IMR-90 (cell line): Measurements from ENCODE around the gene ISCU. TPM values are rescaled to one million over a fixed set of nuclear protein-coding genes. Genes with fewer than 3 reads are reported as not detected.

Experiments
- ATAC-seq: fragments of 200-7000 bp; cut with Tn5 transposase; 2 replicates; pipeline ENCODE4 v1.9.1; 2020; ENCODE audit warnings: low read depth, mild to moderate bottlenecking, moderate library complexity
- BruUV-seq: library from RNA; stranded (reverse); fragments of 400-500 nt; replicated peaks from 2 replicates; lab custom pipeline; 2021; lab: Mats Ljungman, UMichigan
- CTCF ChIA-PET: fragments of 300-600 bp; formaldehyde crosslinking; extraction: SDS; loops from one replicate; lab custom pipeline; 2021; ENCODE audit warnings: antibody characterized with exemption; lab: Yijun Ruan, JAX
- POLR2A ChIA-PET: fragments of 300-600 bp; sonication (Branson Sonifier 250); formaldehyde crosslinking; loops from one replicate; lab custom pipeline; 2022; ENCODE audit warnings: antibody characterized with exemption; ENCODE audit not compliant: unreplicated experiment; lab: Charles Lee
- DNase-seq: peaks from one replicate; pipeline ENCODE4 v3.0.0; 2013
- H2AFZ ChIP-seq: replicated peaks from 2 replicates; pipeline ENCODE3; 2013; ENCODE audit warnings: low read length, mild to moderate bottlenecking; ENCODE audit not compliant: poor library complexity
- H2AK5ac ChIP-seq: 2 replicates; pipeline ENCODE4 v1.6.1; 2013; ENCODE audit warnings: low read depth, low read length, inconsistent platforms
- H2AK9ac ChIP-seq: replicated peaks from 2 replicates; pipeline ENCODE3; 2013; ENCODE audit warnings: mild to moderate bottlenecking, low read depth, low read length, moderate library complexity; ENCODE audit not compliant: poor library complexity
- H2BK120ac ChIP-seq: 2 replicates; pipeline ENCODE4 v1.6.1; 2013; ENCODE audit warnings: low read depth, low read length, inconsistent platforms
- H2BK15ac ChIP-seq: 3 replicates; pipeline ENCODE4 v1.6.1; 2013; ENCODE audit warnings: low read depth, low read length, inconsistent platforms
- H2BK20ac ChIP-seq: 2 replicates; pipeline ENCODE4 v1.6.1; 2013; ENCODE audit warnings: low read depth, mild to moderate bottlenecking, inconsistent platforms, low read length, moderate library complexity
- H2BK5ac ChIP-seq: 2 replicates; pipeline ENCODE4 v1.6.1; 2013; ENCODE audit warnings: mild to moderate bottlenecking, low read depth, low read length, inconsistent platforms; ENCODE audit not compliant: poor library complexity, severe bottlenecking
- H3K14ac ChIP-seq: replicated peaks from 2 replicates; pipeline ENCODE4 v1.6.1; 2013; ENCODE audit warnings: low read depth, low read length, inconsistent platforms
- H3K18ac ChIP-seq: 2 replicates; pipeline ENCODE4 v1.6.1; 2013; ENCODE audit warnings: low read depth, low read length, control low read depth
- H3K23ac ChIP-seq: 2 replicates; pipeline ENCODE4 v1.6.1; 2013; ENCODE audit warnings: low read depth, low read length, inconsistent platforms
- H3K27ac ChIP-seq: 2 replicates; pipeline ENCODE4 v1.5.1; 2013; ENCODE audit warnings: mild to moderate bottlenecking, control low read depth, low read length; ENCODE audit not compliant: insufficient read depth
- H3K27me3 ChIP-seq: 2 replicates; pipeline ENCODE4 v1.6.1; 2013; ENCODE audit warnings: low read length; ENCODE audit not compliant: control insufficient read depth, insufficient read depth
- H3K36me3 ChIP-seq: 2 replicates; pipeline ENCODE4 v1.6.1; 2013; ENCODE audit warnings: low read length, mixed read lengths; ENCODE audit not compliant: control insufficient read depth, insufficient read depth
- H3K4ac ChIP-seq: 2 replicates; pipeline ENCODE4 v1.6.1; 2013; ENCODE audit warnings: low read depth, low read length, inconsistent platforms
- H3K4me1 ChIP-seq: 2 replicates; pipeline ENCODE4 v1.6.1; 2013; ENCODE audit warnings: low read length, mixed read lengths; ENCODE audit not compliant: control insufficient read depth, insufficient read depth
- H3K4me2 ChIP-seq: 2 replicates; pipeline ENCODE4 v1.6.1; 2013; ENCODE audit warnings: low read depth, mild to moderate bottlenecking, control low read depth, low read length, moderate library complexity
- H3K4me3 ChIP-seq: 2 replicates; pipeline ENCODE4 v1.5.1; 2013; ENCODE audit warnings: low read depth, mild to moderate bottlenecking, control low read depth, low read length, moderate library complexity; ENCODE audit not compliant: insufficient read depth
- H3K56ac ChIP-seq: 2 replicates; pipeline ENCODE4 v1.6.1; 2013; ENCODE audit warnings: low read length, inconsistent platforms; ENCODE audit not compliant: insufficient read depth; ENCODE audit errors: extremely low read depth
- H3K79me1 ChIP-seq, 2 experiments: 2 replicates each; pipeline ENCODE4 v1.6.1; 2013; ENCODE audit warnings: low read length in 2 of 2, inconsistent platforms in 1 of 2, low read depth in 1 of 2
- H3K9ac ChIP-seq: 2 replicates; pipeline ENCODE4 v1.6.1; 2013; ENCODE audit warnings: low read depth, low read length, control low read depth
- H3K9me1 ChIP-seq: 2 replicates; pipeline ENCODE4 v1.6.1; 2013; ENCODE audit warnings: low read length, inconsistent platforms; ENCODE audit not compliant: insufficient read depth
- H3K9me3 ChIP-seq: 2 replicates; pipeline ENCODE4 v1.6.1; 2013; ENCODE audit warnings: low read length; ENCODE audit not compliant: control insufficient read depth, insufficient read depth
- H4K20me1 ChIP-seq: 2 replicates; pipeline ENCODE4 v1.6.1; 2013; ENCODE audit warnings: low read length, inconsistent platforms; ENCODE audit not compliant: insufficient read depth
- H4K5ac ChIP-seq: 2 replicates; pipeline ENCODE4 v1.6.1; 2013; ENCODE audit warnings: mild to moderate bottlenecking, low read depth, low read length, control low read depth
- H4K8ac ChIP-seq, 2 experiments: 2 replicates each; pipeline ENCODE4 v1.6.1; 2013; ENCODE audit warnings: low read depth in 2 of 2, low read length in 2 of 2, control low read depth in 1 of 2, inconsistent platforms in 1 of 2
- H4K91ac ChIP-seq: 2 replicates; pipeline ENCODE4 v1.6.1; 2013; ENCODE audit warnings: low read depth, low read length, inconsistent platforms; ENCODE audit not compliant: insufficient read depth
- CHD1 ChIP-seq: IDR thresholded peaks from 2 replicates; pipeline ENCODE4 v1.6.1; 2012; ENCODE audit warnings: low read depth, low read length, improper control_type of control experiment
- CTCF ChIP-seq: conservative IDR thresholded peaks from 2 replicates; pipeline ENCODE4 v1.5.1; 2012; ENCODE audit warnings: mild to moderate bottlenecking, low read depth, low read length, improper control_type of control experiment
- ELK1 ChIP-seq: fragments of 150-350 bp; IDR thresholded peaks from 2 replicates; pipeline ENCODE4 v1.6.1; 2016; ENCODE audit warnings: low read depth, mild to moderate bottlenecking, low read length, moderate library complexity, borderline replicate concordance
- MAZ ChIP-seq: IDR thresholded peaks from 2 replicates; pipeline ENCODE4 v1.6.1; 2012; ENCODE audit warnings: low read depth, mild to moderate bottlenecking, low read length, improper control_type of control experiment, moderate library complexity, borderline replicate concordance
- MXI1 ChIP-seq: IDR thresholded peaks from 2 replicates; pipeline ENCODE4 v1.6.1; 2012; ENCODE audit warnings: low read depth, mild to moderate bottlenecking, low read length, moderate library complexity, borderline replicate concordance
- NFE2L2 ChIP-seq: fragments of 150-350 bp; IDR thresholded peaks from 2 replicates; pipeline ENCODE4 v1.6.1; 2016; ENCODE audit warnings: low read depth, mild to moderate bottlenecking, low read length
- POLR2A ChIP-seq: IDR thresholded peaks from 2 replicates; pipeline ENCODE4 v1.6.1; 2012; ENCODE audit warnings: mild to moderate bottlenecking, low read depth, low read length
- RAD21 ChIP-seq: IDR thresholded peaks from 2 replicates; pipeline ENCODE4 v1.6.1; 2012; ENCODE audit warnings: low read length, improper control_type of control experiment
- RCOR1 ChIP-seq: IDR thresholded peaks from 2 replicates; pipeline ENCODE4 v1.6.1; 2012; ENCODE audit warnings: mild to moderate bottlenecking, low read length, improper control_type of control experiment; ENCODE audit not compliant: insufficient replicate concordance
- RFX5 ChIP-seq: IDR thresholded peaks from 2 replicates; pipeline ENCODE4 v1.8.0; 2012; ENCODE audit warnings: low read depth, mild to moderate bottlenecking, low read length, moderate library complexity
- SMC3 ChIP-seq: fragments of 150-350 bp; IDR thresholded peaks from 2 replicates; pipeline ENCODE4 v1.6.1; 2016; ENCODE audit warnings: low read depth, mild to moderate bottlenecking, antibody characterized with exemption, low read length, moderate library complexity
- WGBS, 2 experiments: methylation state at CpG; one replicate each; pipeline versions ENCODE4 v1.1.5 to v1.1.7; 2013; ENCODE audit warnings: missing lambda C conversion rate in 2 of 2; ENCODE audit not compliant: insufficient read length in 1 of 2; ENCODE audit errors: extremely low coverage in 2 of 2; 5-methylcytosine and 5-hydroxymethylcytosine counted together
- dilution Hi-C: fragments of 300-500 bp; cut with HindIII; formaldehyde crosslinking; loops from one replicate; pipeline ENCODE4 v1.14.3; 2018; ENCODE audit warnings: low sequenced_read_pairs; ENCODE audit not compliant: unreplicated experiment
- in situ Hi-C: fragments of 300-500 bp; cut with MboI; formaldehyde crosslinking; loops from 3 replicates; pipeline ENCODE4 v1.14.3; 2019; ENCODE audit warnings: low sequenced_read_pairs, inconsistent platforms, mixed read lengths
- intact Hi-C: fragments of 100-400 bp; cut with micrococcal nuclease; formaldehyde crosslinking; loops from 2 replicates; pipeline ENCODE4 v1.10.0; 2022
- polyA plus RNA-seq, 3 experiments: library from polyadenylated mRNA; depleted of rRNA; stranded (reverse); fragments of >200 nt; gene quantifications; 2 replicates each; pipeline ENCODE4 v1.2.3, GENCODE V29; 2012; ENCODE audit warnings: low replicate concordance in 1 of 3
- total RNA-seq: library from RNA; depleted of rRNA; stranded (reverse); fragments of >200 nt; gene quantifications from 2 replicates; pipeline ENCODE4 v1.2.3, GENCODE V29; 2012
- TF ChIP-seq, protein P1 (sequence below): fragments of 150-350 bp; IDR thresholded peaks from 2 replicates; pipeline ENCODE4 v1.6.1; 2017; ENCODE audit warnings: mild to moderate bottlenecking, antibody characterized with exemption, low read length, low read depth

The ISCU gene
- total and polyA plus RNA-seq, 2 of the 4 experiments (the other 2 are of a cell fraction) = 52.7 to 87.2 TPM

GRCh38 chr12:108517288-108518100 lies 44.9 kb upstream of the ISCU start:
- Histone ChIP-seq H3K36me3 (peaks cover 35% of the 10 kb centered on the region), H2BK120ac (no peak overlapping the region), H3K27me3 (no peaks in the 10 kb centered on the region; the same call in 1 of the 2 replicates), H3K14ac (no peak overlapping the region), H2AK5ac (no peak overlapping the region), H3K9me3 (no peaks in the 10 kb centered on the region), H3K4me1 (peaks cover 3% of the 10 kb centered on the region), H3K23ac (no peak overlapping the region), H3K56ac (no peak overlapping the region), H4K91ac (no peak overlapping the region), H2AFZ (no peak overlapping the region), H3K4me3 (no peak overlapping the region), H2BK20ac (no peak overlapping the region), H4K8ac (no peak overlapping the region), H3K4ac (no peak overlapping the region), H2AK9ac (no peak overlapping the region), H4K20me1 (no peaks in the 10 kb centered on the region; the same call in 1 of the 2 replicates), H3K27ac (no peak overlapping the region), H3K18ac (no peak overlapping the region), H4K5ac (no peak overlapping the region), H3K9ac (no peak overlapping the region), H2BK15ac (no peak overlapping the region), H3K4me2 (no peak overlapping the region), H2BK5ac (no peak overlapping the region), H3K79me1 (peaks cover 19 to 50% of the 10 kb centered on the region in 2 experiments), H3K9me1 (peaks cover 18% of the 10 kb centered on the region; the same call in 1 of the 2 replicates)
- TF ChIP-seq, protein P1, sequence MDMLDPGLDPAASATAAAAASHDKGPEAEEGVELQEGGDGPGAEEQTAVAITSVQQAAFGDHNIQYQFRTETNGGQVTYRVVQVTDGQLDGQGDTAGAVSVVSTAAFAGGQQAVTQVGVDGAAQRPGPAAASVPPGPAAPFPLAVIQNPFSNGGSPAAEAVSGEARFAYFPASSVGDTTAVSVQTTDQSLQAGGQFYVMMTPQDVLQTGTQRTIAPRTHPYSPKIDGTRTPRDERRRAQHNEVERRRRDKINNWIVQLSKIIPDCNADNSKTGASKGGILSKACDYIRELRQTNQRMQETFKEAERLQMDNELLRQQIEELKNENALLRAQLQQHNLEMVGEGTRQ = no peak
- no peak for TF ChIP-seq MXI1
- no peak for TF ChIP-seq RAD21
- no peak for TF ChIP-seq SMC3
- TF ChIP-seq MAZ = no peak
- TF ChIP-seq CHD1 = no peak
- no peak for TF ChIP-seq RCOR1
- TF ChIP-seq NFE2L2 = no peak
- no peak for TF ChIP-seq POLR2A
- TF ChIP-seq RFX5 = no peak
- TF ChIP-seq CTCF = no peak
- no peak for TF ChIP-seq ELK1
- BruUV-seq = no TSS peak
- in situ Hi-C loops = loop anchor here (25.0 kb wide), 1 partner anchor 830 kb away; the partner anchor contains the start of gene PWP1
- ATAC-seq (no peak), DNase-seq (no peak)
- ChIA-PET POLR2A (no interaction called here), CTCF (no interaction called here)
- intact Hi-C loops = no loop called here
- dilution Hi-C loops = no loop called here
- WGBS, 2 experiments = 97% methylated on average over 5 of the region's 12 CpGs; no CpG with 5 or more reads in 1 of the 2 experiments
